Putamen (tissue), 1 donor: Measurements from ENCODE around the gene C9orf43.
"Not testable (repeated sequence)": the region's sequence is repeated elsewhere in the genome, so short reads cannot be mapped to it uniquely, and the experiment has no call there.

Source experiments
- DNase-seq: peaks from one replicate; pipeline ENCODE4 v3.0.0-alpha.2; 2016; ENCODE audit warnings: low spot score

C9orf43 gene

DNA sequence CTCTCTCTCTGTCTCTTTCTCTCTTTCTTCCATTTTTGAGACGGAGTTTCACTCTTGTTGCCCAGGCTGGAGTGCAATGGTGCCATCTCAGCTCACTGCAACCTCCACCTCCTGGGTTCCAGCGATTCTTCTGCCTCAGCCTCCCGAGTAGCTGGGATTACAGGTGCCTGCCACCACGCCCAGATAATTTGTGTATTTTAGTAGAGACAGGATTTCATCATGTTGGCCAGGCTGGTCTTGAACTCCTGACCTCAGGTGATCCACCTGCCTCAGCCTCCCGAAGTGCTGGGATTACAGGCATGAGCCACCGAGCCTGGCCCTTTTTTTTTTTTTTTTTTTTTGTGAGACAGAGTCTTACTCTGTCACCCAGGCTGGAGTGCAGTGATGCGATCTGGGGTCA, 29.1 kb upstream of the C9orf43 start:
- DNase-seq, result not testable (repeated sequence)

DNA sequence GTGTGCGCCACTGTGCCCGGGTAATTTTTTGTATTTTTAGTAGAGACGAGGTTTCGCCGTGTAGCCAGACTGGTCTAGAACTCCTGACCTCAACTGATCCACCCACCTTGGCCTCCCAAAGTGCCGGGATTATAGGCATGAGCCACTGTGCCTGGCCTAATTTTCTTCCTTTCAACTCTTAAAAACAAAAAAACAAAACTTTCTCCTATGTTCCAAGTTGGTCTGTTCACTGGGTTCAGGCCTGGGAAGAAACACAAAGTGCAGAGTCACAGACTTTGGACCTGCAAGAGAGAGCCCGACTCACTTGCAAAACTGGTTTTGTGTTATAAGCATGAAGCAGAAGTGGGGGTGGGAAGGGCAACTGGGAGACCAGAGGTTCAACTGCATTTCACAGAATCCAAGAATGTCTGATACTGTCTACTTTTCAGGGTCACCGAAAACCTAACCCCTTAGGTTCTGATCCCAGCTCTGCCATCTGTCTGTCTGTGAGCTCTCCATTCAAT, 28.6 kb upstream of the C9orf43 start:
- DNase-seq, result no peak

DNA sequence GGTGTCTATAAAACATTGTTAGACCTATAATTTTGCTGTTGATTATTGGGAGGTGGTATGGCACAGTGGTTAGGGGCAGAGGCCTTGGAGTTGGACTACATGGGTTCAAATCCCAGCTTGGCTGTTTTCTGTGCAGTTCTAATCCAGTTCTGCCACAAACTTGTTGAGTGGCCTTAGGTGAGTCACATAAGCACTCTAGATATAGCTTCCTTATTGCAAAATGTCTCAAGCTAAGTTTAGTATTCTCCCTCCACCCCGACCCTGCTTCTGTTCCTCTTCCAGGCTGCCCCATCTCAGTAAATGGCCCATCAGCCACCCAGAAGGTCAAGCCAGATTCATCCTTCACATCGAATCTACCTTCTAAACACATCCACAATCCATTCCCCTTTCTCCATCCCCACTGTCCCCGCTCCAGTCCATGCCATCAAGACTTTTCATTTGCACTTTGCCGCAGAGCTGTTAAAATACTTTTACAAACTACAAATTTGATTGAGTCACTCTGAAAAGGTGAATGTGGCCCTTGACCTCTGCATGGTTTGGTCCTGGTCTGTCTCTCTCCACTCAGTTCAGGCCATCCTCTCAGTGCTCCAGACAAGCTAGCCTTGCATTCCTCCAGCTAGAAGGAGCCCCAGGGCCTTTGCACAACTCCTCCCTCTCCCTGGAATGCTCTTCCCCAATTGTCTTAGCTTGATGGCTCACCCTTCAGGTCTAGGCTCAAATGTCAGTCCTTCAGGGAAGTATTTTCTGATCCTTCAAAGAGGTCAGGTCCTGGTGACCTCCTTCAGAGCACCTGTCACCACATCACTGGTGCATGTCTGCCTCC, 23.8 kb upstream of the C9orf43 start:
- DNase-seq, result no peak

DNA sequence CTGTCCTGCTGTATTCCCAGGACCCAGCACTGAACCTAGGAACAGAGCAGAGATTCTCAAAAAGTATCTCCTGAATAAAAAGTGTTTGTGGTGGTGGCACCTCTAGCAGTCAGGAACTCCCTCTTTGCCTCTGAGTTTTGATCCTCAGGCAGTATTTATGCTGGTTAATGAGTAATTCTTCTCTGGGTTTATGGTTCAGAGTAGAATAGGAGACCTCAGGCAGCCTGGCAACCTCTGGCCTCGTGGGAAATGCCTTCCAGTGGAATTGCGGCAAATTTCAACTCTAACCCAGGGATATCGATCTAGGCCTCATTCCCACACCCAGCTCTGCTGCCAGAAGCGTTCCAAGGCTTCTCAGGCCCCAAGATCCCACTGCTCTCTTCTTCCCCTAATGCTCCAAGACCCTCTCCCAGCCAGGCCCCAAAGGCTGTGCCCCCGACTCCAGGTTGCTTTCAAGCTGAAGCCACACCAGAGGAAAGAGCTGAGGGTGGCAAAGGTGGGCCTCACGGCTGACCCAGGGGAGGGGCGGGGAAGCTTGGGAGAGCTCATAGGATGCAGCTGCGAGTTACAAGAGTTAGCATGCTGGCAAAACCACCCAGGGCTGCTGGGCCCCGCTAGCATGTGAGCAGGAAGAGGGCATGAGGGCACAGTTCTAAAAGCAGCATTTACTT, 22.9 kb upstream of the C9orf43 start:
- DNase-seq, result no peak

DNA sequence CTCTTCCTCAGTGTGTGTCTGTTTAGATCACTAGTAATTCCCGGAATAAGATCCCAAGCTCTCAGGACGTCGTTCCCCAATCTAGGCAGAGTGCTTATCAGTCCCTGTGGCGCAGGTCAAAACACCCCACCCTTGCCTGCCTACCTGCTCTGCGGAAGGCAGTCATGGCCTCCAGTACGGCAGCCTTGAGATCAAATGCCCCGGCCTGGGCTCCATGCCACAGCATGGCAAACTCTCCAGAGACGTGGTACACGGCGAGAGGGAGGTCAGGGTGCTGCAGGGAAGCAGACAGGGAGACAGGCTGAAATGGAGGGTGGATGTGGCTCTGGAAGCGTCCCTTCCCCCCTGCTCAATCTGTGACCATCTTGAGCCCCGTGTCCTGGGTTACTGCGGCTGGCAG, 21.7 kb upstream of the C9orf43 start:
- DNase-seq, result no peak

DNA sequence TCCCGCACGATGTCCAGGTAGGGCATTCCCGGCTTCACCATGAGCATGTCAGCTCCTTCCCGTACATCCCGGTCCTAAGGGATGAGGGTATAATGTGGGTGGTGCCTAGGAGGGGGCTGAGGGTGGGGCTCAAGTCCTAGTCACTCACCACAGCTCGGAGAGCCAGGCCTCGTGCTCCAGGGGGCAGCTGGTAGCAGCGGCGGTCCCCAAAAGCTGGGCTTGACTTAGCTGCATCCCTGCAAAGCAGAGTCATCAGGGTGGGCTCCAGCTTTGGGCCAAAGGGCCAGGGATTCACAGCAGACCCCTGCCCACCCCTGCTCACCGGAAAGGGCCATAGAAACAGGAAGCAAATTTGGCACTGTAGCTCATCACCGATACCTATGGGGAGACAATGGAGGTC, 21.1 kb upstream of the C9orf43 start:
- no peak for DNase-seq

DNA sequence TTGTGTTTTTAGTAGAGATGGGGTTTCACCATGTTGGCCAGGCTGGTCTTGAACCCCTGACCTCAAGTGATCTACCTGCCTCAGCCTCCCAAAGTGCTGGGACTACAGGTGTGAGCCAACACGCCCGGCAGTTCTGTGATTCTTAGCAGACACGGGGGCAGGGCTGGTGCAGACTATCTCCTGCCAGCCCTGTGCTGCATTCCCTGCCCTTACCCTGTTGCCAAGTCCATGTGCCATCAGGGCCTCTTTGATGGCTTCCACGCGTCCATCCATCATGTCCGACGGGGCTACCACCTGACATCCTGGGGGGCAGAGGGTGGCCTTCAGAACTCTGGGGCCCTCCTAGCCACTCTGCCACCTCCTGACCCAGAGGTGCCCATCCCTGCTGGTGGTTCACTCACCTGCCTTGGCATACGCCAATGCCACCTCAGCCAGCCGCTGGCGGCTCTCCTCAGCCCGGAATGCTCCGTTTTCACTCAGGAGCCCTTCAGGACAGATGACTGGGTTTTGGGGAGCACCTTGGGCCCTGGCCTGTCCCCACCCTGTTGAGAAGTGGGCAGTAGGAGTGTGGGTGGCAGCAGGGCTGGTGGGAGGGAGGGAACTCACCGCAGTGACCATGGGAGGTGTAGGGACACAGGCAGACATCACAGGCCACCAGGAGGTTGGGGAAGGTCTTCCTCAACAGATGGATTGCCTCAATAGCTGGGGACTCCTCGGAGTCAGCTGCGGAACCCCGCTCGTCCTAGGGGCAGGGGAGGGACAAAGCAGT, 20.2 kb upstream of the C9orf43 start:
- DNase-seq, result no peak

DNA sequence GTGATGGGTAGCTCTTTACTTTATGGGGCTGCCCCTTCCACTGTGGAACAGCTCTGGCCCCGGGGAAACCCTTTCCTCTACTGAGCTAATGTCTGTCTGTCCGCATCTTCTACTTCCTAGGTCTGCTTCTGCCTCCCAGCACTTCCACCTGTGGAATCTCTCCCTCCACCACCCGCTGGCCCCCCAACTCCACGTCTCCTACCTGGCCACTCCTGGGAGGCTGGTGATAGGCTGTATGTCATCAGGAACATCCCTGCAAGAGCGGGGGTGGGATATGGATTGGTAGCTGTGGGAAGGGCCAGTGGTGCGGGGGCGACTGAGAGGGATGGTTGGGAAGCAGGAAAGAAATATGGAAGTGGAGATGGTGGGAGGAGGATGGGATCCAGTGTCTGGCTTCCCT, 18.6 kb upstream of the C9orf43 start:
- no peak for DNase-seq

DNA sequence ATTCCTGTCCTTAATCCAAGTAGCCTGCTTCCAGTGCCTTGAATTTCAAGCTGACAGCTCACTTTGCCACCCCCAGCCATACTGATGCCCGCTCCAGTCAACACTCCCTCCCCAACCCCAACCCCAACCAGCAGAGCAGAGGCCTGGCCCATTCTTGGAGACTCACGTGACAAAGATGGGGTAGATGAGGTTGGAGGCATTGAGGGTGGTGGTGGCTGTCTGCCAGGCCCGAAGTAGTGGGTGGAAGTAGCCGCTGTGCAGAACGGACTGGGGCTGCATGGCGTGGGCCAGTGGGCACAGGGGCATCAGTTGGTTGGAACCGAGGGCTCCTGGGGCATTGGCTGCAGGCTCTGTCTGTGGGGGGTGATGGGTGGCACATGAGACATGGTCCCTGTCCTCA, 17.3 kb upstream of the C9orf43 start:
- peak; percentile 41 for DNase-seq

DNA sequence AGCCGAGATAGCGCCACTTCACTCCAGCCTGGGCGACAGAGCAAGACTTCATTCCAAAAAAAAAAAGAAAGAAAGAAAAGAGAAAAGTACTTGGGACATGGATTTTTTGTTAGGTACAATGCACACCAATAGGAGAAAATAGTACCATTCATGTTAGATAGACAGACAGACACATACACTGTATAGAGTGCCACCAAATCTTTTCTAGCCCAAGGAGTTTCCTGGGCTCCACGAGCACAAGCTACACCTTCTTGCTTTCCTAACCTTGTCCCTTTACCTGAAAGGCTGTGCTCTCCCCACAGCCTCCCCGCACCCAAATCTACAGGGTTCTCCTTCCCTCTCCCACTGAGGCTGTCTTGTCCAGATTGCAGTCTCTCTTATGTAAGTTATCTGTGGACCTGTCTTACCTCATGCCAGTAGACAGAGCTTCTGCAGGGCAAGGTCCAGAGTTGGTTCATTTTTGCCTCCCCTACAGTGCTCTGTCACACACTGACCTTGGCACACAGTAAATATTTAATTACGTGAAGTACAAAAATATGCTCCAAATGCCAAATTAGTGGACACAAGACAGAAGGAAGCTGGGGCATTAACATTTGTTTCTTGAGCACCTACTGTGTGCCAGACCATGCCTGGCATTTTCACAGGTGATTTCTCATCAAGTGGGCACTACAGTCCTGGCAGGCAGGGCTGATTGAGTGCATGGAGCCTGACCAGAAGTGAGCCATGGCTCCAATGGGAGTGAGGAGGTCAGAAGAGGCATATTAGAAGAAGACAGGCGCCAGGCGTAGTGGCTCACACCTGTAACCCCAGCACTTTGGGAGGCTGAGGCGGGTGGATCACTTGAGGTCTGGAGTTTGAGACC, 15.3 kb upstream of the C9orf43 start:
- no peak for DNase-seq

DNA sequence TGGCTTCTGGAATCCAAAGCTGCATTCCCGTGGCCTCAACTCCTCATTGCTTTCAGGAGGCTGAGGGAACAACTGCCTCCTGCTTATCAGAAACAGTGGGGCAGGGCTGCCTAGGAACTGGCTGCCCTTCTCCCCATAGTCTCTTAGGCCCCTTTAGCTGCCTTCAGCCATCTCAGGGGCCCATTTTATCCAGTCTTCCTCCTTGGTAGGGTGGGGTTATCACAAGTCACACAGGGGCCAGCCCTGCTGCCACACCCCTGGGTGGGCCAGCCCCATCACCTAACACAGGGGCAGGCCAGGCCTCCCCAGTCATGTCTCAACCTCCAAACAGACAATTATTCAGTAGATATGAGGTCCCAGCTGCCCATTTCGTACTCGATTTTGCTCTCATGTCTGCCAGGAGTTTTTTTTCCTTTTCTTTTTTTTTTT, 13.3 kb upstream of the C9orf43 start:
- no peak for DNase-seq

DNA sequence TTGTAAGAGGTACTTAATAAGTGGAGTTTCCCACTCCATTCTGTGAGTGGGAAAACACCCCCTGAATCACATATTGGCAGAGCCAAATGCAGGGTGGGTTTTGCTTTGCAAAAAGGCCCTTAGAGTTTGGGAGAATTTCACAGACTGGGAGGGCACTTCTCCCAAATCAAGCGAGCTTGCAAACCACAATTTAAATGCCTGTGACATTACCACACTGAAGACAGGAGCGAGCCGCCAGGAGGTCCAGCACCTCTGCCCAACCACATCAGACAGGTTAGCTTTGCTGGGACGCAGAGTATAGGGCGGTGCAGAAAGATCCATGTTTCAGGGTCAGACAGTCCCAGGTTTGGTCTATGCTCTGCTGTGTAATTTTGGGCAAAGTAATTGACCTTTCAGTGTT, 11.8 kb upstream of the C9orf43 start:
- no peak for DNase-seq

DNA sequence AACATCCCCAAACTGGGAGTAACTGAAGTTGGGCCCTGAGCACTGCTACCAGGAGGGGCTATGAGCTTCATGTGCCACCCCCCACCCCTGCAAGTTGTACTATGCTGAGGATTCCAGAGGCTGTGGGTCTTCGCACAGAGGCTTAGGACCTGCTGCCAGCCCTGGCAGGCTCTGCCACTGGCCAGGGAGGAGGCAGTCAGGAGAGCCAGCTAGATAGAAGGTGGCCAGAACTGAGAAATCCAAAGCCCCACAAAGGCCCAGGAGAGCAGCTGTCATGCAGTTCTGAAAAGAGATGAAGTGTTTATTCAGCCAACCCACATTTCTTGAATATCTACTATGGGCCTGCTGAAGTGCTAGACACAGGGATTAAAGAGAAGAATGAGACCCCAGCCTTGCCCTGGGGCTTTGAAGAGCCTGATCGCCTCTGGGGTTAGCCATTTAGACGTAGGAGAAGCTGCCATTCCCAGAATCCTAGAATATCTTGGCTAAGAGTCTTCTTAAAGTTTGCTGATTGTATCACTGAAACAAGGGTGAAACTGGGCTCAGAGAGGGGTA, 10.8 kb upstream of the C9orf43 start:
- no peak for DNase-seq

DNA sequence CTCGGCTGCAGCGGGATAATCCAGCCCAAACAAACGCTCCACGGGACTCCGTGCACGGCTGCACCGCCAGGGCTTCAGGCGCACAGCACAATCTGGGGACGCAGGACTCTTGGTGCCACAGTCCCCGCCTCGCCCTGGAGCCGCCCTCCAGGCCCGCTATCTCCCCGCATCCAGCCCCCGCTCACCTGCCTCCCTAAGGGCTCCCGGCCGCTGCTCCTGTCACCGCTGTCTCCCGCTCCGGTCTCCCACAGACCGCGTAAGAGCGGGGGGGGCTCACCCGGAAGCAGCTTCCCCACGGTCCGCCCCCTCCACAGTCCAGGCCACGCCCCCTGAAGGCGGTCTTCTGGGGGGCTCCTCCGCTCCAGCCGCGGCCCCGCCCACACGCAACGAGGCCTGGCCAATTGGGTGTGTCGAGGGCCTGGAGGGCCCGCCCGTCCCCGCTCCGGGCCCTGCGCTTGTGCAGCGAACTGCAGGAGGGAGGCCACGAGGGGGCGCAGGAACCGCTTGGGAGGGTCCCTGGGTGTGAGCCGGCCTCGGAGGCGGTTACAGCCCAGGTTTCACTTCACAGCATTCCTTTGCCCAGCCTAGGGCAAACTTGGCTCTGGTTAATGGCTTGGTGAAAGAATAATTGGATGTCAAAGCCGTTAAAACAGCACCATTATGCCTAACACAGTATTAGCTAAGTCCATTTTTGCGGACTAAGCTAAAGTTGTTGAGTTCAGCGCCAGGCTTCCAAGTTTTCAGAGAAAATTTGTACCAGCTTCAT, 9.3 kb upstream of the C9orf43 start, which contains the start of gene ALAD:
Gene ALAD, minus strand, starts transcription at position 258 of the 766 bp plus-strand sequence. CDS start 7,725 bp downstream, outside the sequence.
- peak; percentile 99 for DNase-seq

DNA sequence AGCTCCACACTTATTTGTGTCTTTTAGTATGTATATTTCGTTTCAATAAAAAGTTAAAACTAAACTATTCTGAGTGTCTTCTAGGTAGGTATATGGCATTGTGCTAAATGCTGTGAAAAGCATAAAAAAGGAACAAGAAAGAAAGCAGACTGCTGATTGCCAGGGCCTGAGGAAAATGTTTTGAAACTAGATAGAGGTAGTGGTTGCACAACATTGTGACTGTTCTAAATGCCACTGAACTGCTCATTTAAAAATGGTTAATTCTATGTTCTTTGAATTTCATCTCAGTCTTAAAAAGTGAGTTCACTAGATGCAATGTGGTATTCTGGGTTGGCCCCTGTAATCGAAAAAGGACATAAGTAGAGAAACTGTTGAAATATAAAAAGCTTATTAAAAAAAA, 6.9 kb upstream of the C9orf43 start:
- DNase-seq, result no peak

DNA sequence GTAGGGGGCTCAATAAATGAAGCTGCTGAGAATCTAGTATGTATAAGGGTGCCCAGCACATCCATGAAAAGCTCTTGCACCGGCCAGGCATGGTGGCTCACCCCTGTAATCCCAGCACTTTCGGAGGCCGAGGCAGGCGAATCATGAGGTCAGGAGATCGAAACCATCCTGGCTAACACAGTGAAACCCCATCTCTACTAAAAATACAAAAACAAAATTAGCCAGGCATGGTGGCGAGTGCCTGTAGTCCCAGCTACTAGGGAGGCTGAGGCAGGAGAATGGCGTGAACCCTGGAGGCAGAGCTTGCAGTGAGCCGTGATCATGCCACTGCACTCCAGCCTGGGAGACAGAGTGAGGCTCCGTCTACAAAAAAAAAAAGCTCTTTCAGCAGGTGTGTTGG, 4.2 kb upstream of the C9orf43 start:
- not testable (repeated sequence) for DNase-seq

DNA sequence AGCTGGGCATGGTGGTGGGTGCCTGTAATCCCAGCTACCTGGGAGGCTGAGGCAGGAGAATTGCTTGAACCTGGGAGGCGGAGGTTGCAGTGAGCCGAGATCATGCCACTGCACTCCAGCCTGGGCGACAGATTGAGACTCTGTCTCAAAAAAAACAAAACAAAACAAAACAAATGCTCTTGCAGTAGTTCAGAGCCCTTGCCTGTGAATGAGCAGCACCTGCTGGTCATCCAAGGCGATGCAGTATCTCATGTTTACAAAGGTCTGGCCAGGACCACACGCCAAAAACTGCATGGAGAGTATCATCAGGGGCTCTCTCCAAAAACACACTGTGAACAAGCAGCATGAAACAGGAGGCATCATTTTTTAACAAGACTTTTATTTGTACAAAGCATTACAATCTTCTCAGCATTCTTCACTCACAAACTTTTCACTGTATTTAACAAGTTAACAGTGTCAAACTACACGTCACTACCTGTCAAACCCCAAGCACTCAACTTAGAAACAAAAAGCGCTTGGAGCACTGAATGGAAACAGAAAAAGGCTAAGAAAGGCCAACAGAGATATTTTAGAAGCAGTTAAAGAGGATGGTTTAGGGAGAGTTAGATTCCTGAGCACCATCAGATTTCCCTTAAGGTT, 3.6 kb upstream of the C9orf43 start:
- peak; percentile 39 for DNase-seq

DNA sequence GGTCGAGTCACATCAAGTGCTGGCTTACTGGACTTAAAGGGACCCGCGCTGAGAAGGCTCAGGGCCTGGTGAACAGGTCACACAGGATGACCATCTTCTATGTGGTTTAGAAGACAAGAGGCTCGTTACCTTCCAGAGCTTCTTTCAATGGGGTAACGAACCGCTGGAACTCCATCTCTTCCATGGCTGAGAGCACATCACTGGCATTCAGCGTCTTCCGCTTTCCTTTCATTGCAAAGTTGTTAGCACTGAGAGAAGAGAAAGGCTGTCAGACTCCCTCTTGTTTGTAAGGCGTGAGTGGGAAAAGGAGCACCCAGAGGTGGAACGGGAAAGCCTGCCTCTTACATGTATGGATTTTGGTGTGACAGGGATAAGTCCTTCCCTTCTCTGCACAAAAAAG, 1.1 kb upstream of the C9orf43 start:
- no peak for DNase-seq

DNA sequence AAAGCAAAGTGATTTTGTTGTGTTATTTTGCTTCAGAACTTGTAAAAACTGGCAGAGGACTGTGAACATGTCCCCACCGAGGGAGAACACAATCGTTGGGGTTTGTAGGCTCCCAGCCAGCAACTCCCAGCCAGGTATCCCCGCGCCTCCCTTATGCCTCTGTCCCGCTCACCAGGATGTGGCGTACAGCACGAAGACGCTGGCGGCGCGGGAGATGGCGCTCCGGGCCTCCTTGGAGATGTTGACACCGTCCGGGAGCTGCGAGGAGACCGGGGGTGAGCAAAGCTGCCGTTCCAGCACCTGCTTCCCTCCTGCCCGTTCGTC, 702 bp upstream of the C9orf43 start:
- DNase-seq, result no peak

DNA sequence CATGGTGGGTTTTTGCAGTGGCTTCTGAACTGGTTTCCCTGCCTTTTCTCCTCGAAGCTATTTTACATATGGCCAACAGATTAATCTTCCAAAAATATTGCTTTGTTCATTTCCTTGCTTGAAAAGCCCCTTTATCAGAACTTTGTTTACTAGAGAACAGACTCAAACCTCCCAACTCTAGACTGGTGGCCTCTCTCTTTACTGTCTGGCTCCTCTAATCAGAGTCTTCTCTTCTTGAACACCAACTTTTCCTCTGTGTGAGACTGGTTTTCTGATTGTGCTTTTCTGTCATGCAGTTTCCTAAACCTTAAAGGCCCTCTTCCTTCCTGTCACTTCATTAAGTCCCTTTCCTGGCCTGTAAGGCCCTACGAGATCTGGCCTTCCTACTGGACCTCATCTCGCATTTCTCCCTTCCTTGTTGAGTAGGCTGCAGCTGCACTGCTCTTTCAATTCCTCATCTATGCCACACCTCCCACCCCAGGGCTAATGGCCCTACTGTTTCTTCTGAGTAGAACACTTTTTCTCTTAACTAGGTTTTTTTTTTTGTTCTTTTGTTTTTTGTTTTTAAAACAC, 5.7 kb downstream of the C9orf43 start:
- DNase-seq, result no peak
